Right renal cortex interstitium (tissue), 3 donors: ENCODE data around the gene RBM10. TPM values are rescaled to one million over a fixed set of nuclear protein-coding genes. Genes with fewer than 3 reads are reported as not detected.
"Not testable (repeated sequence)": the region's sequence is repeated elsewhere in the genome, so short reads cannot be mapped to it uniquely, and the experiment has no call there.

Source experiments
- DNase-seq, 3 donors: peaks; one replicate each; pipeline ENCODE4 v3.0.0-alpha.2; 2013; ENCODE audit warnings: low read depth in 3 of 3, low spot score in 2 of 3
- polyA plus RNA-seq, 3 donors: library from polyadenylated mRNA; unstranded; fragments of 120-200 nt; gene quantifications; one replicate each; pipeline ENCODE4 v1.2.1, GENCODE V29; 2013; ENCODE audit not compliant: insufficient read length in 3 of 3

The RBM10 gene
- polyA plus RNA-seq, result 10 to 100 TPM; 44.6 to 48.9 (median 45.0) TPM

GRCh38 chrX:47144626-47145394 is at the start of gene RBM10, which contains the start of gene NDUFB11:
TSS of gene RBM10 (plus strand) at chrX:47145221. CDS start at chrX:47147482, 2,261 bp downstream.
TSS of gene NDUFB11 (minus strand) at chrX:47144702. CDS start at chrX:47144679, 23 bp downstream.
- DNase-seq, result peak; percentile 61 to 81 (median 77)

DNA sequence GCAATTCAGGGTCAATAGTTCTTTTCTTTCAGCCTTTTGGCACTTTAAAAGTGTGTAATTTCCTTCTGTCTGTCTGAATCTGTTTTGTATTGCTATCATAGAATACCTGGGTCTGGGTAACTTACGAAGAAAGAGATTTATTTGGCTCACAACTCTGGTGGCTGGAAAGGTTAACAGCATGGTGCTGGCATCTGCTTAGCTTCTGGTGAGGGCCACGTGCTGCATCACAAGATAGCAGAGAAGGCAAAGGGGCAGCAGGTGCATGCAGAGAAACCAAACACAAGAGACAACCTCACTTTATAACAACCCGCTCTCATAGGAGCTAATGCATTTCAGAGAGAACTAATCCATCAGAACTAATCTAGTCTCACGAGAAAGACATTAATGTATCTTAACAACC is 48.0 kb upstream of the RBM10 start:
- DNase-seq, result no peak

DNA sequence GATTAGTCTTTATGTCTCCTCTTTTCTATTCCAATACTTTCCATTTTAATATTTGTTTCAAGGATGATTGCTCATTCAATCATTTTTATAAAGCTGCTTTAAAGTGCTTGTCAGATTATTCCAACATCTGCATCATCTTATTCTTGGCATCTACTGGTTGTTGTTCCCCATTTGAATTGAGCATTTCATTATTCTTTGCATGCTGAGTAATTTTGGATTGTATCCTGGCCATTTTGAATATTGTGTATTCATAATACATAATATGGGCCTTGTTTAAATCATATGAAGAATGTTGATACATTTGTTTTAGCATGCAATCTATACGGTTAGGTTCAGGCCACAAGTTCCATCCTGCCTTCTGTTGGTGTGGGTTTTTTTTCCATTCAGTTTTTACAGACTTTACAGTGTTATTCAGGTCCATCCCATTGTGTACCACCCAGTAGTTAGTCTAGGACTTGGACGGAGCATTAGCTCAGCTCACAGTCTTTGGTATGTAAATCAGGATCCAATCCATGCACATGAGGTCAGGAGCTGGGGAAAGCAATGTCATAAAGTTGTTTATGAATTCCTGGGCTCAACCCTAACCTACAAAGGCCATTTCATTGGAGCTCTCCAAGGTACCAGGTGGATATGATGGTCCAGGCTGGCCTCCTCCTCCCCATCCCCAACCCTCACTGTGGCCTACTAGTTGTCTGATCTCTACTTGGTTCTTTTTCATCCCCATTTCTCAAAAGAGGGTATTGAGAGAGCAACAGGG is 46.5 kb upstream of the RBM10 start:
- no peak for DNase-seq

GRCh38 chrX:47101206-47101605 is 43.8 kb upstream of the RBM10 start:
- no peak for DNase-seq

DNA sequence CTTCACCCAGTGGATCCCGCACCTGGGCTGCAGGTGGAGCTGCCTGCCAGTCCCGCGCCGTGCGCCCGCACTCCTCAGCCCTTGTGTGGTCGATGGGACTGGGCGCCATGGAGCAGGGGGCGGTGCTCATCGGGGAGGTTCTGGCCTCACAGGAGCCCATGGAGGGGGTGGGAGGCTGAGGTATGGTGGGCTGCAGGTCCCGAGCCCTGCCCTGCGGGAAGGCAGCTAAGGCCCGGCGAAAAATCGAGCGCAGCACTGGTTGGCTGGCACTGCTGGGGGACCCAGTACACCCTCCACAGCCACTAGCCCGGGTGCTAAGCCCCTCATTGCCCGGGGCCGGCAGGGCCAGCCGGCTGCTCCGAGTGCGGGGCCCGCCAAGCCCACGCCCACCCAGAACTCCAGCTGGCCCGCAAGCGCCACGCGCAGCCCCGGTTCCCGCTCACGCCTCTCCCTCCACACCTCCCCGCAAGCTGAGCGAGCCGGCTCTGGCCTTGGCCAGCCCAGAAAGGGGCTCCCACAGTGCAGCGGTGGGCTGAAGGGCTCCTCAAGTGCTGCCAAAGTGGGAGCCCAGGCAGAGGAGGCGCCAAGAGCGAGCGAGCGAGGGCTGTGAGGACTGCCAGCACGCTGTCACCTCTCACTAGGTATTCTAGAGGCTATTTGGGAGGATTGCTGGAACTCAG is 33.9 kb upstream of the RBM10 start:
- DNase-seq, result not testable (repeated sequence)

DNA sequence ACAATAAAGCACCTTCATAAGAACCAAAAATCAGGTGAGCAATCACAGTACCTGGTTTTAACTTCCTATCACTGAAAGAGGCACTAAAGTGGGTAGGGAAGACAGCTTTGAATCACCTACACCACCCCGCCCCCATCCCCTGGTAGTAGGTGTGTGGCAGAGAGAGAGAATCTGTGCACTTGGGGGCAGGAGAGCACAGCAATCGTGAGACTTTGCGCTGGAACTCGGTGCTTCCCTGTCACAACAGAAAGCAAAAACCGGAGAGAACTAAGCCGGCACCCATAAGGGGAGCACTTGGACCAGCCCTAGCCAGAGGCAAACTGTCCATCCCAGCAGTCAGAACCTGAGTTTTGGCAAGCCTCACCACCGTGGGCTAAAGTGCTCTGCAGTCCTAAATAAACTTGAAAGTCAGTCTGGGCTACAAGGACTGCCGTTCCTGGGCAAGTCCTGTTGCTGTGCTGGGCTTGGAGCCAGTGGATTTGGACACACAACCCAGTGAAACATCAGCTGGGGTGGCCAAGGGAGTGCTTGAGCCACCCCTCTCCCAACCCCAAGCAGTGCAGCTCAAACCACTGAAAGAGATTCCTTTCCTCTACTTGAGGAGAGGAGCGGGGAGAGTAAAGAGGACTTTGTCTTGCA is 32.6 kb upstream of the RBM10 start:
- DNase-seq, result no peak

DNA sequence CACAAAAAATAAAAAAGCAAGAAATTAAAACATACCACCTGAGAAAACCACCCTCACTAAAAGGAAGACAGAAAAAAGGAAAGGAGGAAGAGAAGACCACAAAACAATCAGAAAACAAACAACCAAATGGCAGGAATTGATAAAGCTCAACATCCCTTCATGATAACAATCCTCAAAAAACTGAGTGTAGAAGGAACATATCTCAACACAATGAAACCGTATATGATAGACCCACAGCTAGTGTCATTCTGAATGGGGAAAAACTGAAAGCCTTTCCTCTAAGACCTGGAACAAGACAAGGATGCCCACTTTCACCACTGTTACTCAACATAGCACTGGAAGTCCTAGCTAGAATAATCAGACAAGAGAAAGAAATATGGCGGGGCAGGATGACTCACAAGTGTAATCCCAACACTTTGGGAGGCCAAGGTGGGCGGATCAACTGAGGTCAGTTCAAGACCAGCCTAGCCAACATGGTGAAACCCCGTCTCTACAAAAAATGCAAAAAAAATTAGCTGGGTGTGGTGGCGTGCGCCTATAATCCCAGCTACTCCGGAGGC is 28.4 kb upstream of the RBM10 start:
- not testable (repeated sequence) for DNase-seq

GRCh38 chrX:47124466-47124865 is 20.6 kb upstream of the RBM10 start:
- not testable (repeated sequence) for DNase-seq

- peak; percentile 88 to 94 (median 92) for DNase-seq
These were observed 15.7 kb upstream of the RBM10 start for GRCh38 chrX:47129157-47129898.

DNA sequence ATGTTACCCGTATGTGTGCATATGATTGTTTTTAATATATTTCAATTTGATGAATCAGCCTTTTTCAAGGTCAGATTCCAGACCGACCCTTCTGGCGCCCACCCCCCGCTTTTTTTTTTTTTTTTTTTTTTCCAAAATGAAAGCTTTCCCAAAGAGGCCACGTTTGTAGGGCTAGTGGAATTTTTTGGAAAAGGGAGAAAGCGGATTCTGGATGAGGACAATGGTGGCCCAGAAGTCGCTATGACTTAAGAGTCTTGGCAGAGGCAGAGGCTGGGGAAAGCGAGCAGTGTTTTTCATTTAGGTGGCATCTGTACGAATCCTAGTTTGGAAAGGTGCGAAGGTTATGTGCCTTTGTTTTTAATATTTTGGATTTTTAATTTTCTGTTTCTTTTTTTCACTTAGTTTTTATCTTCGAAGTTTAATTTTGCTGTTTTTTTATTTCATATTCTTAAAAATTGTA is 15.1 kb upstream of the RBM10 start:
- no peak for DNase-seq

DNA sequence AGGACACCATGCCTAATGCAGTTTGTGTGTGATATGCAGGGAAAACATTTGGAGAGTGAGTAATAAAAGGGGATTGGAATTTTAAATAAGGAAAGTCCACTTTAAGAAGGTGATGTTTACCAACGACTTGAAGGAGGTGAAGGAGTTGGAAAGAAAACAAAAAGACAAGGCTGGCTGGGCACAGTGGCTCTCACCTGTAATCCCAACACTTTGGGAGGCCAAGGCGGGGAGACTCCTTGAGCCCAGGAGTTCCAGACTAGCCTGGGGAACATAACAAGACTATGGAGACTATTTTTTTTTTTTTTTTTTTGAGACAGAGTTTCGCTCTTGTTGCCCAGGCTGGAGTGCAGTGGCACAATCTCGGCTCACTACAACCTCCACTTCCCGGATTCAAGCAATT is 11.5 kb upstream of the RBM10 start:
- DNase-seq, result no peak

DNA sequence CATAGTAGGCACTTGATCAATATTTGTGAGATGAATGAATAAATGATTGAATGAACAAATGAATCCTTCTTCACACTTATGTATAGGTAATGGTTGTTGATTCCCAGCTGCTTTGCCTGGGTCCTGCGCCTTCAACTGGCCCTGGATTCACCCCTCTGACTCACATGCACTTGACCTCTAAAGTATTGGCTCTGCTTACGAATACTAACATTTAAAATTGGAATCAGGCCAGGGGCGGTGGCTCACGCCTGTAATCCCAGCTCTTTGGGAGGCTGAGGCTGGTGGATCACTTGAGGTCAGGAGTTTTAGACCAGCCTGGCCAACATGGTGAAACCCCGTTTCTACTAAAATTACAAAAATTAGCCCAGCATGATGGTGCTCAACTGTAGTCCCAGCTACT is 9.4 kb upstream of the RBM10 start:
- not testable (repeated sequence) for DNase-seq

DNA sequence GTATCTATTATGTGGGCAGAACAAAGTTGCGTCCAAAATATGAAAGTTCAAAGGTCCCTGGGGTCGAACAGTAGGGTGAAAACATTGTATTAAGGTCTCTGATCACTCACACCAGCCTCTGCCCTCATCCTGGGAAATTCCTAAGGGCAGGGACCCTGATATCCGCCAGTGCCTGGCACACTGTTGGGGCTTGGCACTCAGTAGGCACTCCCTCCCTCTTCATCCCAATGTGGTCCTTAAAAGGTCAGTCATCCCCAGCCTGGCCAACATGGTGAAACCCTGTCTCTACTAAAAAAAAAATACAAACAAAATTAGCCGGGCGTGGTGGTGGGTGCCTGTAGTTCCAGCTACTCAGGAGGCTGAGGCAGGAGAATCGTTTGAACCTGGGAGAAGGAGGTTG is 6.8 kb upstream of the RBM10 start:
- no peak for DNase-seq

- DNase-seq, result peak in 2 of 3 donors; percentile 27 to 37
These were observed 961 bp upstream of the RBM10 start for GRCh38 chrX:47143894-47144625.

GRCh38 chrX:47145395-47146120 is 537 bp downstream of the RBM10 start:
- no peak for DNase-seq

GRCh38 chrX:47146121-47146935 is 1.3 kb downstream of the RBM10 start:
- no peak for DNase-seq
